Measurements from ENCODE around the gene DIS3L2.

DIS3L2 gene

GRCh38 chr2:232001073-232001472, 39.6 kb downstream of the DIS3L2 start:
- no peaks in the 10 kb centered on the region for H4K20me1 ChIP-seq (ENCODE audit: insufficient read depth, low read length)
- H3K27me3 ChIP-seq (ENCODE audit: insufficient read depth, low read length) = no peaks in the 10 kb centered on the region
- no peaks in the 10 kb centered on the region for H3K9me3 ChIP-seq (ENCODE audit: low read length)
- H3K4me2 ChIP-seq (ENCODE audit: low read length) = no peak overlapping the region
- no peak overlapping the region for H3K9ac ChIP-seq (ENCODE audit: low read length)
- TF ChIP-seq EZH2 (IDR thresholded peaks at IDR 0.05; ENCODE audit: borderline replicate concordance, low read length) (no peak), CTCF (IDR thresholded peaks at IDR 0.05; ENCODE audit: low read length) (no peak)
- H3K4me1 ChIP-seq (ENCODE audit: insufficient read depth, low read length, severe bottlenecking) = no peaks in the 10 kb centered on the region
- H2AFZ ChIP-seq (ENCODE audit: low read length) = no peak overlapping the region
- H3F3A ChIP-seq (ENCODE audit: insufficient read depth, low read length) = no peaks in the 10 kb centered on the region
- no peaks in the 10 kb centered on the region for H3K36me3 ChIP-seq (ENCODE audit: insufficient read depth, low read length)
- no peak overlapping the region for H3K27ac ChIP-seq (ENCODE audit: low read depth, low read length, poor library complexity, severe bottlenecking)
- H3K4me3 ChIP-seq (ENCODE audit: low read depth, low read length, poor library complexity, severe bottlenecking) = no peak overlapping the region
- peaks cover 3% of the 10 kb centered on the region; the same call in 1 of the 2 replicates for H3K79me2 ChIP-seq (ENCODE audit: insufficient read depth, low read length)
- no peaks in the 10 kb centered on the region for H3K9me2 ChIP-seq (ENCODE audit: low read depth, low read length)

DNA sequence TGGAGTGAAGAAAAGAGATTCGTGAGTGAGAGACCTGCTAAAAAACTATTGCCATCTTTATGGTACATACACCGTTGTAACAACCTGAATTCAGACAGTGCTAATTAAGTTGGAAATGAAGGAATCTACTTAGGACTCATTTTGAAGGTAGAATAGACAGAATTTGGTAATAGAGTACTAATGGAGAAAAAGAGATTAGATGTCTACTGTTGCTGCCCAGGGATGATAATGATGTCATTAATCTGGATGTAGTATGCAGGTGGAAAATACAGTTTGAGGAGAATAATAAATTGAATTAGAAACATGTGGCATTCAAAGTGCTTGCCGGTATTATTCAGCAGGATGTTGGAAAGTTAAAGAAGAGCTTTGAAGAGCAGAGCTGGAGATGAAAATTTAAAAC, 44.7 kb downstream of the DIS3L2 start:
- Histone ChIP-seq H3K79me2 (ENCODE audit: insufficient read depth, low read length) (no peaks in the 10 kb centered on the region), H3K9me3 (ENCODE audit: low read length) (no peaks in the 10 kb centered on the region), H3K4me2 (ENCODE audit: low read length) (no peak overlapping the region), H3K36me3 (ENCODE audit: insufficient read depth, low read length) (no peaks in the 10 kb centered on the region), H2AFZ (ENCODE audit: low read length) (no peak overlapping the region), H4K20me1 (ENCODE audit: insufficient read depth, low read length) (no peaks in the 10 kb centered on the region), H3K9ac (ENCODE audit: low read length) (no peak overlapping the region), H3K4me1 (ENCODE audit: insufficient read depth, low read length, severe bottlenecking) (no peaks in the 10 kb centered on the region), H3K27me3 (ENCODE audit: insufficient read depth, low read length) (no peaks in the 10 kb centered on the region), H3K27ac (ENCODE audit: low read depth, low read length, poor library complexity, severe bottlenecking) (no peak overlapping the region), H3K9me2 (ENCODE audit: low read depth, low read length) (no peaks in the 10 kb centered on the region), H3K4me3 (ENCODE audit: low read depth, low read length, poor library complexity, severe bottlenecking) (no peak overlapping the region), H3F3A (ENCODE audit: insufficient read depth, low read length) (no peaks in the 10 kb centered on the region)
- TF ChIP-seq CTCF (IDR thresholded peaks at IDR 0.05; ENCODE audit: low read length) (no peak), EZH2 (IDR thresholded peaks at IDR 0.05; ENCODE audit: borderline replicate concordance, low read length) (no peak)

DNA sequence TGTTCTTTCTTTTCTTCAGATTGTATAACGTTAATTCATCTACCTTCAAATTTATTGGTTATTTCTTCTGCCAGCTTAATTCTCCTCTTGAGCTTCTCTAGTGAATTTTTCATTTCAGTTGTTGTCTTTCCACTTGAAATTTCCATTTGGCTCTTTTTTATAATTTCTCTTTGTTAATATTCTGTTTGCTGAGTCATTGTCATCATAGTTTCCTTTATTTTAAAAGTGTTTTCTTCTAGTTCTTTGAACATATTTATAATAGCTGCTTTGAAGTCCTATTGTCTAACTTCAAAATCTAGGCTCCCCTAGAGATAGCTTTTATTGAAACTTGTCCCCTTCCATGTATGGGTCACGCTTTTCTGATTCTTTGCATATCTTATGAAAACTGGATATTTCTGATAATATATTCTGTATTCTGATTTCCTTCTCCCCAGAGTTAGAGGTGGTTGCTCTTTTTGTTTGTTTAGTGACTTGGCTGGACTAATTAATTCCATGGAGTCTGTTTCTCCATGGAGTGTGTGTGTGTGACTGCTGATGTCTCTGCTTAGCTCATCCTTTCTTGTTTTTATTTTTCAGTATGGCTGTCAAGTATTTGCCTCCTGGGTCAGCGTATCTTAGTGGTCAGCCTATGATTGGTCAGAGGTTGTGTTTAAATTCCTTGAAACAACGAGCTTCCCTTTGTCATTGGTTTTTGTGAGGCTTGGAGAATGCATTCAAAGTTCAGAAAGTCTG, 47.6 kb downstream of the DIS3L2 start:
- Histone ChIP-seq H3K9me3 (ENCODE audit: low read length) (no peaks in the 10 kb centered on the region), H3K4me3 (ENCODE audit: low read depth, low read length, poor library complexity, severe bottlenecking) (no peak overlapping the region), H3K9ac (ENCODE audit: low read length) (no peak overlapping the region), H3K9me2 (ENCODE audit: low read depth, low read length) (no peaks in the 10 kb centered on the region), H3K4me2 (ENCODE audit: low read length) (no peak overlapping the region), H3F3A (ENCODE audit: insufficient read depth, low read length) (no peaks in the 10 kb centered on the region), H3K27me3 (ENCODE audit: insufficient read depth, low read length) (no peaks in the 10 kb centered on the region), H3K4me1 (ENCODE audit: insufficient read depth, low read length, severe bottlenecking) (no peaks in the 10 kb centered on the region), H2AFZ (ENCODE audit: low read length) (no peak overlapping the region), H3K36me3 (ENCODE audit: insufficient read depth, low read length) (no peaks in the 10 kb centered on the region), H4K20me1 (ENCODE audit: insufficient read depth, low read length) (no peaks in the 10 kb centered on the region), H3K27ac (ENCODE audit: low read depth, low read length, poor library complexity, severe bottlenecking) (no peak overlapping the region), H3K79me2 (ENCODE audit: insufficient read depth, low read length) (no peaks in the 10 kb centered on the region)
- no peak for TF ChIP-seq CTCF (IDR thresholded peaks at IDR 0.05; ENCODE audit: low read length)
- no peak for TF ChIP-seq EZH2 (IDR thresholded peaks at IDR 0.05; ENCODE audit: borderline replicate concordance, low read length)

Measured in OCI-LY1 (cell line).